B cell (primary cell): ENCODE data around the gene TCF7.

Experiments used
- CTCF ChIP-seq: fragments of 200-600 bp; IDR thresholded peaks from one replicate; pipeline ENCODE4 v1.8.0; 2022; ENCODE audit warnings: antibody characterized with exemption, mild to moderate bottlenecking
- EZH2 ChIP-seq: IDR thresholded peaks from 2 replicates; pipeline ENCODE4 v1.6.1; 2012; ENCODE audit warnings: borderline replicate concordance, low read depth, mild to moderate bottlenecking, moderate library complexity, low read length; ENCODE audit not compliant: insufficient read depth, poor library complexity, severe bottlenecking

GRCh38 chr5:134120386-134121138 is 6.1 kb downstream of the TCF7 start:
- TF ChIP-seq CTCF (no peak), EZH2 (no peak)
